KMS-11 (cell line): Measurements from ENCODE around the gene CPED1.

Source experiments
- H2AFZ ChIP-seq: fragments of 200-600 bp; sonication (generic); 2 replicates; pipeline ENCODE4 v1.6.1; 2016; ENCODE audit warnings: antibody characterized with exemption, mixed run types, low read depth
- H3K27ac ChIP-seq: fragments of 200-600 bp; sonication (generic); 2 replicates; pipeline ENCODE4 v1.6.1; 2016; ENCODE audit warnings: mild to moderate bottlenecking, mixed run types
- H3K27me3 ChIP-seq: fragments of 200-600 bp; sonication (generic); 2 replicates; pipeline ENCODE4 v1.6.1; 2017; ENCODE audit warnings: mild to moderate bottlenecking, low read depth, mixed run types, moderate library complexity; ENCODE audit not compliant: insufficient read depth
- H3K36me3 ChIP-seq: fragments of 200-600 bp; sonication (generic); 2 replicates; pipeline ENCODE4 v1.6.1; 2017; ENCODE audit warnings: mild to moderate bottlenecking, mixed run types; ENCODE audit not compliant: insufficient read depth
- H3K4me1 ChIP-seq: fragments of 200-600 bp; sonication (generic); 2 replicates; pipeline ENCODE4 v1.6.1; 2016; ENCODE audit warnings: mild to moderate bottlenecking, low read depth, mixed run types; ENCODE audit not compliant: poor library complexity, severe bottlenecking
- H3K4me2 ChIP-seq: fragments of 200-600 bp; sonication (generic); 2 replicates; pipeline ENCODE4 v1.7.0; 2016; ENCODE audit warnings: mild to moderate bottlenecking, mixed run types
- H3K4me3 ChIP-seq: fragments of 200-600 bp; sonication (generic); IDR thresholded peaks from 2 replicates; pipeline ENCODE4 v1.6.1; 2017; ENCODE audit warnings: low read depth, low read length, mixed read lengths; ENCODE audit not compliant: insufficient read depth
- H3K79me2 ChIP-seq: fragments of 200-600 bp; sonication (generic); 2 replicates; pipeline ENCODE4 v1.6.1; 2016; ENCODE audit warnings: low read depth, mixed run types; ENCODE audit not compliant: insufficient read depth
- H3K9ac ChIP-seq: fragments of 200-600 bp; sonication (generic); 2 replicates; pipeline ENCODE4 v1.6.1; 2016; ENCODE audit warnings: mild to moderate bottlenecking, mixed run types
- H4K20me1 ChIP-seq: fragments of 200-600 bp; sonication (generic); 2 replicates; pipeline ENCODE4 v1.6.1; 2016; ENCODE audit warnings: mild to moderate bottlenecking, mixed run types; ENCODE audit not compliant: insufficient read depth
- TF ChIP-seq, protein P1 (sequence below): fragments of 200-600 bp; sonication (generic); conservative IDR thresholded peaks from 2 replicates; pipeline ENCODE4 v1.6.1; 2017; ENCODE audit warnings: low read depth, mild to moderate bottlenecking, antibody characterized with exemption, low read length, moderate library complexity, mixed read lengths

The CPED1 gene

DNA sequence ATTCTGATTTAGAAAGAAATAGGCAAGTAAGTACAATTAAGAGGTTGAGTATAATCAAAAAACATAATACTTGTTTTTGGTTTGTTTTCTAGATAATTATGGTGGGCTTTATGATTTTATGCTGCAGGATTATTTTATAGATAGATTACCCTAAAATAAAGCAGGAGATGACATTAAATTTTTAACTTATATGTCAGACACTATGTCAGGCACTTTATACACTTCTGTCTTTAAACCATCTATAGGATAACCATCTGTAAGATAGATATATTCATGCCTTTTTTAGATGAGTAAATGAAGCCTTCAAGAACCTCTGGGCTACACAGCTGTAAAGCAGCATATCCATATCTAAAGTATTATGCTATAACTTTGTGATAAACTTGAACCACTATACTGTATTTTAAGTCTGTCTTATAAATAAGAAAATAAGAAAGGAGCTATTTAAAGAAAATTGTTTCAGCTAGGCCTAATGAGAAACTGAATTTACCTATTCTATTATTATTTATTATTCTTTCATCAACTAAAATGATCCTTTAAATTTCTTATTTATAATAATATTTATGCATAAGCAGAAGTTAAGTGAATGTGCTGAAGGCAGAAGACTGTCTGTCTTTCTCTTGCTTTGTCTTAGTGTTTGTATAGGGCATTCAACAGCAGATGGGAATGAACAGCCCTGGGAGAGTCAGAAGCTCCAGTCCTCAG is 94.0 kb downstream of the CPED1 start:
- H3K4me1 ChIP-seq = peaks cover 3% of the 10 kb centered on the region
- no peak overlapping the region for H3K27ac ChIP-seq
- no peaks in the 10 kb centered on the region for H4K20me1 ChIP-seq
- H3K4me2 ChIP-seq = no peak overlapping the region
- H3K36me3 ChIP-seq = no peaks in the 10 kb centered on the region
- no peaks in the 10 kb centered on the region for H3K27me3 ChIP-seq
- no peak overlapping the region for H3K9ac ChIP-seq
- H3K79me2 ChIP-seq = no peaks in the 10 kb centered on the region
- H2AFZ ChIP-seq = no peak overlapping the region
- H3K4me3 ChIP-seq = no peak overlapping the region
- TF ChIP-seq, protein P1, sequence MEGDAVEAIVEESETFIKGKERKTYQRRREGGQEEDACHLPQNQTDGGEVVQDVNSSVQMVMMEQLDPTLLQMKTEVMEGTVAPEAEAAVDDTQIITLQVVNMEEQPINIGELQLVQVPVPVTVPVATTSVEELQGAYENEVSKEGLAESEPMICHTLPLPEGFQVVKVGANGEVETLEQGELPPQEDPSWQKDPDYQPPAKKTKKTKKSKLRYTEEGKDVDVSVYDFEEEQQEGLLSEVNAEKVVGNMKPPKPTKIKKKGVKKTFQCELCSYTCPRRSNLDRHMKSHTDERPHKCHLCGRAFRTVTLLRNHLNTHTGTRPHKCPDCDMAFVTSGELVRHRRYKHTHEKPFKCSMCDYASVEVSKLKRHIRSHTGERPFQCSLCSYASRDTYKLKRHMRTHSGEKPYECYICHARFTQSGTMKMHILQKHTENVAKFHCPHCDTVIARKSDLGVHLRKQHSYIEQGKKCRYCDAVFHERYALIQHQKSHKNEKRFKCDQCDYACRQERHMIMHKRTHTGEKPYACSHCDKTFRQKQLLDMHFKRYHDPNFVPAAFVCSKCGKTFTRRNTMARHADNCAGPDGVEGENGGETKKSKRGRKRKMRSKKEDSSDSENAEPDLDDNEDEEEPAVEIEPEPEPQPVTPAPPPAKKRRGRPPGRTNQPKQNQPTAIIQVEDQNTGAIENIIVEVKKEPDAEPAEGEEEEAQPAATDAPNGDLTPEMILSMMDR = no peak

- Histone ChIP-seq H3K4me2 (no peak overlapping the region), H3K27me3 (no peaks in the 10 kb centered on the region), H2AFZ (no peak overlapping the region)
These were observed 94.8 kb downstream of the CPED1 start for GRCh38 chr7:121083138-121083789.

GRCh38 chr7:121083790-121084251 is 95.3 kb downstream of the CPED1 start:
- Histone ChIP-seq H3K36me3 (no peaks in the 10 kb centered on the region), H2AFZ (no peak overlapping the region), H3K4me2 (no peak overlapping the region), H3K79me2 (no peaks in the 10 kb centered on the region), H3K27ac (no peak overlapping the region), H3K4me3 (no peak overlapping the region), H3K4me1 (peaks cover 3% of the 10 kb centered on the region), H3K27me3 (no peaks in the 10 kb centered on the region), H3K9ac (no peak overlapping the region), H4K20me1 (no peaks in the 10 kb centered on the region)
- TF ChIP-seq, protein P1 = no peak

More at GRCh38 chr7:121083138-121083789, 94.8 kb downstream of the CPED1 start:
- Histone ChIP-seq H3K9ac (no peak overlapping the region), H3K4me3 (no peak overlapping the region), H4K20me1 (no peaks in the 10 kb centered on the region), H3K4me1 (peaks cover 3% of the 10 kb centered on the region), H3K27ac (no peak overlapping the region), H3K79me2 (no peaks in the 10 kb centered on the region), H3K36me3 (no peaks in the 10 kb centered on the region)
- TF ChIP-seq, protein P1 = no peak

GRCh38 chr7:121084256-121084655 is 95.7 kb downstream of the CPED1 start:
- Histone ChIP-seq H3K4me2 (no peak overlapping the region), H3K36me3 (no peaks in the 10 kb centered on the region), H3K27ac (no peak overlapping the region), H3K4me1 (peaks cover 3% of the 10 kb centered on the region), H3K4me3 (no peak overlapping the region), H4K20me1 (no peaks in the 10 kb centered on the region), H3K9ac (no peak overlapping the region), H3K27me3 (no peaks in the 10 kb centered on the region), H2AFZ (no peak overlapping the region), H3K79me2 (no peaks in the 10 kb centered on the region)
- TF ChIP-seq, protein P1 = no peak
